ENCODE data around the gene PTPRG.

PTPRG gene

GRCh38 chr3:62095756-62096155 is 534.4 kb downstream of the PTPRG start:
- H3K4me3 Mint-ChIP-seq, result no peak overlapping the region
- H3K36me3 Mint-ChIP-seq, result no peaks in the 10 kb centered on the region
- no peak overlapping the region for H3K27ac Mint-ChIP-seq
- no peaks in the 10 kb centered on the region for H3K4me1 Mint-ChIP-seq
- no peaks in the 10 kb centered on the region for H3K9me3 Mint-ChIP-seq
- DNase-seq (ENCODE audit: low spot score in 2 of 2) (no peak), ATAC-seq (no peak)

GRCh38 chr3:62096521-62096920 is 535.1 kb downstream of the PTPRG start:
- Mint-ChIP-seq H3K9me3 (no peaks in the 10 kb centered on the region), H3K36me3 (no peaks in the 10 kb centered on the region), H3K27ac (no peak overlapping the region), H3K4me1 (no peaks in the 10 kb centered on the region), H3K4me3 (no peak overlapping the region)
- DNase-seq (ENCODE audit: low spot score in 2 of 2) (no peak), ATAC-seq (no peak)

DNA sequence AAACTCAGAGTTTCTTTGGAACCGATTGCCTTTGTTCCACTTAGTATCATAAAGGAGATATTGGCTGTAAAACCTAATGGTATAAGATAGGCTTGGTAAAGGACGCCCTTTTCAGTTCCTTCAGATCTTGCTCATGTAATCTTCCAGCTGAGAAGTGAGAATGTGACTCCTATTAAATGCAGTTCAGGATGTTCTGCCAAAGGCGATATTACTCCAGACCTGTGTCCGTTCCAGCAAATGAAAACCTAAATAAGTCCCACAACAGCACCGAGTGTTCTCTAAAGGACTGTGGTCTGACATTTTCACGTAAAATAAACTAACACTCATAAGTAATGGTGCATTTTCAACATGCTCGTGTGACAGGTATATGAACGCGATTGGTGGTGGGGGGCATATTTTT is 535.8 kb downstream of the PTPRG start:
- no peaks in the 10 kb centered on the region for H3K4me1 Mint-ChIP-seq
- DNase-seq (ENCODE audit: low spot score in 2 of 2) (no peak), ATAC-seq (no peak)
- no peak overlapping the region for H3K27ac Mint-ChIP-seq
- no peak overlapping the region for H3K4me3 Mint-ChIP-seq
- no peaks in the 10 kb centered on the region for H3K36me3 Mint-ChIP-seq
- peaks cover 2% of the 10 kb centered on the region for H3K9me3 Mint-ChIP-seq

DNA sequence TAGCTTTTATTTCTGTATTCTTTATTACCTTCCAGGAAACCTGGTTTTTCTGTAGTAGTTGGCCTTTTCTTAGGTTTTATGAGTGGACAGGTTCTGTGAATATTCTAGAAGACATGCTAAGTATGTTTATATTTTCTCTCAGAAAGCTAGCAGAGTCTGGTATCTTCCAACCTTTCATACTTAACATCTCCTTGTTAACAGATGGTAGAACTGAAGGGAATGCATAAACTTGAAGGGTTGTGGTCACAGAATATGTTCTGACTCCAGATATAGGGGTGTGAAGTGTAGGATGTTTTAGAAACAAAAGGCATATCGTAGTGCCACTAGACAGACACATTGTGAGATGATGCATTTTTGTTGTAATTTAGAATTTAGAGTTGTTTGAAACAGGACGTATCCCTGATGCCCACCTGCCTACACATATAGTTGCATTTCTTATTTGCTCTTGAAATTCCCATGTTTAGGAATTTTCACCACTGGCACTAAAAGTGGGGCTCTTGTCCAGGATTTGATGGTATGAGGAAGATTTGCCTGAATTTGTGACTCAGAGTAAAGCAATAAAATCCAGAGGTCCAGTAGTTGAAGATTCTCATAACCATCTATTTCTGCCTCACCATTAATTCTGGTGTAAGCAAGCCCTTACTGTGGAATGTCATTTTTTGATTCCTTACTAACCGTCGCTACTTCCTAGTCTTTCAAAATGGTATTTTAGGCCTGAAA is 537.4 kb downstream of the PTPRG start:
- DNase-seq (ENCODE audit: low spot score in 2 of 2) (no peak), ATAC-seq (no peak)
- Mint-ChIP-seq H3K36me3 (no peaks in the 10 kb centered on the region), H3K4me3 (no peak overlapping the region), H3K9me3 (peaks cover 2% of the 10 kb centered on the region), H3K4me1 (no peaks in the 10 kb centered on the region), H3K27ac (no peak overlapping the region)

DNA sequence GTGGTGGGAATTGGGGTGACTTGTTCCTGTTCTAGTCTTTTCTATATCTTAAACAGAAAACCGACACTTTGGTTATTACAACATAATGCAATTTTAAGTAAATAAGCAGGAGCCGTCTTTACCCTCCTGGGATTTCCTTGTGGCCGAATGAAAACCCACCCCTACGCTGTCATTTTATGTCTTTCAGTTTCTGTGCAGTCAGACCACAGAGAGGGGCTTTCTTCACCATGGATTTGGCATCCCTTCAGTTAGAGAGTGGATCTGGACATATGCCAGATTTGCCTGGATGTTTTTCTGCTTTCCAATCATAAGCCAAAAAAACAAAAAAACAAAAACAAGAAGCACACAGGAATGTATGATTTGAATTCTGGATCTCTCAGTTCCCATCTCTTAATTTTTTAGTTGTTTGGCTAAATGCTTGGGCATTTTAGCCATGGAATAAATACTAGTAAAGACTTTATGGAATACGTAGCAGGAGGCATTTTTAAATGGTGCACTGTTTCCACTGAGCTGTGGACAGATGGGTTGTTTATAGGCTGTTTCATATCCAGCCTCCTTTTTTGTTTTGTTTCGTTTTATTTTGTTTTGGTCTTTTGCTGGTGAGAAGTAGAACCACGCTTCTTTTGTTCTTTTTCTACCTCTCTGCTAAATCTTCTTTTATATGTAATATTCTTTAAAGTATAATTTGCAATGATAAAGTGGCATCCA is 539.1 kb downstream of the PTPRG start:
- H3K9me3 Mint-ChIP-seq, result peaks cover 2% of the 10 kb centered on the region
- H3K4me3 Mint-ChIP-seq, result no peak overlapping the region
- no peaks in the 10 kb centered on the region for H3K4me1 Mint-ChIP-seq
- H3K27ac Mint-ChIP-seq, result no peak overlapping the region
- H3K36me3 Mint-ChIP-seq, result no peaks in the 10 kb centered on the region
- DNase-seq (ENCODE audit: low spot score in 2 of 2), result no peak
- no peak for ATAC-seq

- ATAC-seq, result no peak
- no peak for DNase-seq (ENCODE audit: low spot score in 2 of 2)
- H3K4me1 Mint-ChIP-seq, result no peaks in the 10 kb centered on the region
- no peak overlapping the region for H3K27ac Mint-ChIP-seq
- H3K4me3 Mint-ChIP-seq, result no peak overlapping the region
- peaks cover 2% of the 10 kb centered on the region for H3K9me3 Mint-ChIP-seq
- no peaks in the 10 kb centered on the region for H3K36me3 Mint-ChIP-seq
These were observed 540.1 kb downstream of the PTPRG start for GRCh38 chr3:62101488-62101887.

- ATAC-seq, result no peak
- DNase-seq (ENCODE audit: low spot score in 2 of 2), result no peak
- H3K4me1 Mint-ChIP-seq, result no peaks in the 10 kb centered on the region
- H3K27ac Mint-ChIP-seq, result no peak overlapping the region
- no peaks in the 10 kb centered on the region for H3K36me3 Mint-ChIP-seq
- no peak overlapping the region for H3K4me3 Mint-ChIP-seq
- H3K9me3 Mint-ChIP-seq, result peaks cover 2% of the 10 kb centered on the region
These were observed 542.2 kb downstream of the PTPRG start for GRCh38 chr3:62103531-62103930.

GRCh38 chr3:62109534-62109933 is 548.2 kb downstream of the PTPRG start:
- Mint-ChIP-seq H3K4me3 (no peak overlapping the region), H3K9me3 (peaks cover 9% of the 10 kb centered on the region), H3K36me3 (no peaks in the 10 kb centered on the region), H3K4me1 (no peaks in the 10 kb centered on the region), H3K27ac (no peak overlapping the region)
- no peak for ATAC-seq
- DNase-seq (ENCODE audit: low spot score in 2 of 2), result no peak

DNA sequence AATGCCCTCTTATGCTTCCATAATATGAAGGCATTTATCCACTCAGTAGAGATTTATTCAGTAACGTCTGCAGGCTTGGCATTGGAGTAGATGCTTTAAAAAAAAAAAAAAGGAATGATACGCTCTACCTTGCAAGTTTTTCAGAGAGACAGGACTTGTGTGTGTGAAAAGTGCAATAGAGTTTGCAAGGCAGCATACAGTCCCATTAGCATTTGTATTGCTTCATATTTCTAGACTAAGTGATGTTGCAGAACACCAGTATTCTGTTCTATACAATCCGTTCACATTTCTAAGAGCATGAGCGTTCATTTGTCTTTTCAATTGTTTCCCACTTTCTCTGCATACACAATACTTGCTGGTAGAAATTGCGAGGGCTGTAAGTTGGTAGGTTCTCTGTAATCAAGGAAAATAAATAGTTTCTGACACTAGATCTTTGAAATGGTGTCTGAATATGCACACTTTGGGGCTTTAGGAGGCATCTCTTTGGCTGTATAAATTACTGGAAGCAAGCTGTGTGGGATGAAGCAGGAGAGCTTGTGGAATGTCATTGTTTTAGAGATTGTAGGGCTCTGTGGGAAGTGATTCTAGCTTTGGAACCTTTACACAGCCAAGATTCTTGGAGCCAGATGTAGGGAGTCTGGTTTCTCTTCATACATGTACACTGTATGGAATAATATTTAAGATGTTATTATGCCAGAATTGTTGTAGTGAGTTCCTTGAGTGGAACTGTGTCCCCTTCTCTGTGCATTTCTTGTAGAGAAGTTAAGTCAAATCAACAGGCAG is 549.3 kb downstream of the PTPRG start:
- Mint-ChIP-seq H3K9me3 (peaks cover 9% of the 10 kb centered on the region), H3K36me3 (no peaks in the 10 kb centered on the region), H3K4me1 (no peaks in the 10 kb centered on the region), H3K4me3 (no peak overlapping the region), H3K27ac (no peak overlapping the region)
- ATAC-seq (no peak), DNase-seq (ENCODE audit: low spot score in 2 of 2) (no peak)

DNA sequence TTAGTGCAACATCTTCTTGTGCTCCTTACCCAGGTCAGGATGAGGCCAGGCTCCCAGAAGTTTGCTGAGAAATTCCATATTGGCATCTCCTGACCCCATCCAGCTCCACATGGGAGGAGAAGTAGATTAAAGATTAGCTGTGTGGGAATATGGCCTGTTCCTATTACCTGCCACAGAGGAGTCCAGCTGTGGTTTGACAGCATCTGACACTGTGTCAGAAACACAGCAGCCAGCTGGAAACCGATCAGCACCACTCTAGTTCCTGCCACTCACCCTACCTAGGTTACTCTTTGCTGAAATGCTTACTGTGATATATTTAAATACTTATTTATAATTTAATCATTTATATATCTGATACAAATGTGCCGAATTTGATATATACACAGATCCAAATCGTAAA is 551.7 kb downstream of the PTPRG start:
- H3K36me3 Mint-ChIP-seq, result no peaks in the 10 kb centered on the region
- H3K4me3 Mint-ChIP-seq, result no peak overlapping the region
- H3K9me3 Mint-ChIP-seq, result peaks cover 9% of the 10 kb centered on the region
- ATAC-seq (no peak), DNase-seq (ENCODE audit: low spot score in 2 of 2) (no peak)
- no peaks in the 10 kb centered on the region for H3K4me1 Mint-ChIP-seq
- no peak overlapping the region for H3K27ac Mint-ChIP-seq

DNA sequence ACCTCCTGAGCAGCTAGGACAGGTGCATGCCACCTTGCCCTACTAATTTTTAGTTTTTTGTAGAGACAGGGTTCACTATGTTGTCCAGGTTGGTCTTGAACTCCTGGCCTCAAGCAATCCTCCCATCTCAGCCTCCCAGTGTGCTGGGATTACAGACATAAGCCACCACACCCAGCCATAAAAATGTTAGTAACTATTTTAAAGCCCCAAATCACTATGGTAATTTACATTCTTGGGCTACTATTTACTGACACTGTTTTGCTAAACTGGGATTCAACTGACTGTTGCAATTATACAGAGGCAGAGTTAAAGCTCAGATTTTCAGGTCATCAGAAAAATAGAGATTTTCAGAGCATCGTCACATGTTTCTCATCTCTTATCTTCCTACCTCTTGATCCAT is 553.4 kb downstream of the PTPRG start:
- no peak for DNase-seq (ENCODE audit: low spot score in 2 of 2)
- no peaks in the 10 kb centered on the region for H3K36me3 Mint-ChIP-seq
- no peak overlapping the region for H3K27ac Mint-ChIP-seq
- H3K4me3 Mint-ChIP-seq, result no peak overlapping the region
- ATAC-seq, result no peak
- peaks cover 11% of the 10 kb centered on the region for H3K9me3 Mint-ChIP-seq
- H3K4me1 Mint-ChIP-seq, result no peaks in the 10 kb centered on the region

DNA sequence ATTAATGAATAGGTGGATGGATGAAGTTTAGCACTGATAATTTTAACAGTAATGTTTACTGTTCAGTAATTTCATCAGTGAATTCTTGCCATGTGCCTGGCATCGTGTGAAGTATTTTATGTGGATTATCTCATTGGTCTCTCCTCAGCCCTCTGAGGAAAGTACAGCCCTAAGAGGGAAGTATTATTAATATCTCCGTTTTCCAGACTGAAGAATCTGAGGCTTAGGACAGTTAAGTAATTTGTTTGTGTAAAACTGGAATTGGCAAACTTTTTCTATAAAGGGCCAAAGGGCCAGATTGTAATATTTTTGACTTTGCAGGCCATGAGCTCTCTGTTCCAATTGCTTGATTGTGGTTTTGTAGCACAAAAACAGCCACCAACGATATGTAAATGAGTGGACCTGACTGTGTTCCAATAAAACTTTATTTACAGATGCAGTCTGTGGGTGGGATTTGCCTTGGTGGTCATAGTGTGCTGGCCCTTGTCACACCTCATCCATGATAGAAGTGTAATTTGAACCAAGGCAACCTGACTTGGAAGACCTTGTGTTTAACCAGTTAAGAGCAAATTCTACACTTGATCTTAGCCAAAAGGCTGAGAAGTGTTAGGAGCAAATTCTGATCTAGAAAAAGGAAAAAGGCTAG is 556.7 kb downstream of the PTPRG start:
- DNase-seq (ENCODE audit: low spot score in 2 of 2) (no peak), ATAC-seq (no peak)
- no peaks in the 10 kb centered on the region for H3K36me3 Mint-ChIP-seq
- no peaks in the 10 kb centered on the region for H3K4me1 Mint-ChIP-seq
- peaks cover 8% of the 10 kb centered on the region for H3K9me3 Mint-ChIP-seq
- no peak overlapping the region for H3K27ac Mint-ChIP-seq
- H3K4me3 Mint-ChIP-seq, result no peak overlapping the region

DNA sequence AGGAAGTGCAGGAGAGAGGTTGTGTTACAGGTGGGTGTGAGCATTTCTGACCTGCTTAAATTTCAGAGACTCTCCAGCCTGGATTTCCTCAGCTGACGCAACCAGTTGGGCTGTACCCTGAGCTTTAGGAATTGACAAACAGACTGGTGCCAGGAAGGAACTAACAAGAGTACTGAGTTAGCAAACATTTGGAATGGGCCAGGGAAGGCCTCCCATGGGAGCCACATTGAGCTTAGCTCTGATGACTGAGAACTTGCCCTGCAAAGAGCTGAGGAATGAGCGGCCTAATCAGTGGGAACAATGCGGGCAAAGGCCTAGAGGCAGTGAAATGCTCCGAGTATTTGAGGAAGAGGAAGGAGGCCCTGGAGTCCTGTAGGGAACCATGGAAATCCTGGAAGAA is 557.8 kb downstream of the PTPRG start:
- DNase-seq (ENCODE audit: low spot score in 2 of 2) (no peak), ATAC-seq (no peak)
- Mint-ChIP-seq H3K4me3 (no peak overlapping the region), H3K4me1 (no peaks in the 10 kb centered on the region), H3K9me3 (peaks cover 8% of the 10 kb centered on the region), H3K36me3 (no peaks in the 10 kb centered on the region), H3K27ac (no peak overlapping the region)

- Mint-ChIP-seq H3K36me3 (no peaks in the 10 kb centered on the region), H3K4me1 (no peaks in the 10 kb centered on the region), H3K9me3 (peaks cover 10% of the 10 kb centered on the region), H3K4me3 (no peak overlapping the region), H3K27ac (no peak overlapping the region)
- no peak for ATAC-seq
- no peak for DNase-seq (ENCODE audit: low spot score in 2 of 2)
These were observed 561.4 kb downstream of the PTPRG start for GRCh38 chr3:62122819-62123218.

DNA sequence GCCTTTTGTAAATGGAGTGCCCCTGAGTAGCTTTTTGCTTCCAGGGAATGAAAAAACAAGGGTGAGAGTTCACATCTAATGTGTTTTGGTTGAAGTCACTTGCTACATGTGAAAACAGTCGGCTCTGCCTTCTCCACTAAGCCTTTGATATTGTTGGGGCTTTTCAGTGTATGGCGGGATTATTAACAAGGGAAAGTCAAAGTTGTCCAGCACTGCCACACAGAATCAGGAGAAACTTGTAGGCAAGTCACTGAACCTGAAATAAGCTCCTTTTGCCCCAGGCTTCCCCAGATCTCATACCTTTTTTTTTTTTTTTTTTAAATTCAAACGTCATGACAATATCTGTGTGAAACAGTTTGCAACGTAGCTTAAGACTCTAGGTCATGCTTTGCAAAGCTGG is 564.0 kb downstream of the PTPRG start:
- no peak overlapping the region for H3K4me3 Mint-ChIP-seq
- no peak overlapping the region for H3K27ac Mint-ChIP-seq
- H3K4me1 Mint-ChIP-seq, result no peaks in the 10 kb centered on the region
- DNase-seq (ENCODE audit: low spot score in 2 of 2) (no peak), ATAC-seq (no peak)
- H3K36me3 Mint-ChIP-seq, result no peaks in the 10 kb centered on the region
- H3K9me3 Mint-ChIP-seq, result peaks cover 2% of the 10 kb centered on the region
